Activated CD8-positive, alpha-beta memory T cell treated with anti-CD3 and anti-CD28 coated beads, Interleukin-2, amount 50 U/mL, for 1 hour (primary cell): ENCODE measurements around the gene ALPP.
"Not testable (repeated sequence)": the region's sequence is repeated elsewhere in the genome, so short reads cannot be mapped to it uniquely, and the experiment has no call there.

ENCODE experiments used
- DNase-seq: peaks from one replicate; pipeline ENCODE4 v3.0.0-alpha.2; 2020; ENCODE audit errors: extremely low read depth

Gene ALPP

DNA sequence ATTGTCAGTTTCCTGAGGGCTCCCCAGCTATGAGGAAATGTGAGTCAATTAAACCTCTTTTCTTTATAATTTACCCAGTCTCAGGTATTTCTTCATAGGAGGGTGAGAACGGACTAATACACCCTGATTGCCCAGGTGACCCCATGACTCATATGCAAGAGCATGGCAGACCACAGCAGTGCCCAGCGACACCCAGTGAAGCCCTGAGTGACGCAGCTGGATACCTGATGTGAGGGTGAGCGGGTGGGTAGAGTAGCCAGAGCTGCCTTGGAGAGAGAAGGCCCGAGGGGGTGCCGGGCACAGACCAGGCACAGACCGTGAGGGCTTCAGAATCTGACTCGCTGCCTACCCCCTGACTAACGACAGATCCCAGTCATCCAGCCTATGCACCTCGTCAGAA is 43.5 kb downstream of the ALPP start:
- no peak for DNase-seq

- not testable (repeated sequence) for DNase-seq
Observed at GRCh38 chr2:232422996-232423395, 44.4 kb downstream of the ALPP start.

GRCh38 chr2:232423407-232423806 is 44.9 kb downstream of the ALPP start:
- DNase-seq, result not testable (repeated sequence)

GRCh38 chr2:232431705-232432590 is 53.4 kb downstream of the ALPP start:
- DNase-seq, result no peak
